Measurements from ENCODE around the gene LZTFL1. TPM values are rescaled to one million over a fixed set of nuclear protein-coding genes. Genes with fewer than 3 reads are reported as not detected.

LZTFL1 gene
- total RNA-seq, 1 donor from 2014 or later: 22.8 TPM

- DNase-seq (no peak), ATAC-seq (no peak)
- H3K27ac ChIP-seq: no peak overlapping the region
- peaks cover 93% of the 10 kb centered on the region for H3K36me3 ChIP-seq
- no peaks in the 10 kb centered on the region for H3K9me3 ChIP-seq
- no peaks in the 10 kb centered on the region for H3K27me3 ChIP-seq
- no peak for TF ChIP-seq CTCF (IDR thresholded peaks at IDR 0.05)
- H3K4me3 ChIP-seq: no peak overlapping the region
- no peaks in the 10 kb centered on the region for H3K4me1 ChIP-seq
- intact Hi-C loops (cut with DNase I): no loop called here
Measured at GRCh38 chr3:45830121-45830520, 11.8 kb downstream of the LZTFL1 start.

- H3K36me3 ChIP-seq: peaks cover 88% of the 10 kb centered on the region
- H3K4me3 ChIP-seq: no peak overlapping the region
- no peak for TF ChIP-seq CTCF (IDR thresholded peaks at IDR 0.05)
- no peak for ATAC-seq
- no peak for DNase-seq
- intact Hi-C loops (cut with DNase I): no loop called here
- H3K9me3 ChIP-seq: no peaks in the 10 kb centered on the region
- H3K27me3 ChIP-seq: no peaks in the 10 kb centered on the region
- H3K27ac ChIP-seq: no peak overlapping the region
- H3K4me1 ChIP-seq: no peaks in the 10 kb centered on the region
Measured at GRCh38 chr3:45826908-45827307, 15.0 kb downstream of the LZTFL1 start.

- no peak for TF ChIP-seq CTCF (IDR thresholded peaks at IDR 0.05)
- intact Hi-C loops (cut with DNase I): no loop called here
- ATAC-seq (no peak), DNase-seq (no peak)
- Histone ChIP-seq H3K4me1 (no peaks in the 10 kb centered on the region), H3K36me3 (peaks cover 88% of the 10 kb centered on the region), H3K27me3 (no peaks in the 10 kb centered on the region), H3K27ac (no peak overlapping the region), H3K9me3 (no peaks in the 10 kb centered on the region), H3K4me3 (no peak overlapping the region)
Measured at GRCh38 chr3:45826321-45826720, 15.6 kb downstream of the LZTFL1 start.

- intact Hi-C loops (cut with DNase I): no loop called here
- Histone ChIP-seq H3K36me3 (peaks cover 44% of the 10 kb centered on the region), H3K27ac (no peak overlapping the region), H3K4me1 (peaks cover 8% of the 10 kb centered on the region), H3K27me3 (no peaks in the 10 kb centered on the region), H3K9me3 (no peaks in the 10 kb centered on the region), H3K4me3 (no peak overlapping the region)
- ATAC-seq (no peak), DNase-seq (no peak)
- TF ChIP-seq CTCF (IDR thresholded peaks at IDR 0.05): no peak
Measured at GRCh38 chr3:45821127-45821526, 20.8 kb downstream of the LZTFL1 start.

- Histone ChIP-seq H3K4me3 (no peak overlapping the region), H3K4me1 (peaks cover 8% of the 10 kb centered on the region), H3K27me3 (no peaks in the 10 kb centered on the region), H3K36me3 (peaks cover 28% of the 10 kb centered on the region), H3K27ac (no peak overlapping the region), H3K9me3 (no peaks in the 10 kb centered on the region)
- no peak for TF ChIP-seq CTCF (IDR thresholded peaks at IDR 0.05)
- DNase-seq (no peak), ATAC-seq (no peak)
- intact Hi-C loops (cut with DNase I): no loop called here
Measured at GRCh38 chr3:45819543-45819942, 22.4 kb downstream of the LZTFL1 start.

GRCh38 chr3:45817831-45818522 is 23.9 kb downstream of the LZTFL1 start:
- no peak for DNase-seq
- intact Hi-C loops (cut with DNase I): no loop called here

More at GRCh38 chr3:45817831-45818522, 23.9 kb downstream of the LZTFL1 start:
- Histone ChIP-seq H3K4me3 (no peak overlapping the region), H3K9me3 (no peaks in the 10 kb centered on the region), H3K27ac (no peak overlapping the region), H3K36me3 (peaks cover 16% of the 10 kb centered on the region), H3K27me3 (no peaks in the 10 kb centered on the region), H3K4me1 (peaks cover 8% of the 10 kb centered on the region)
- TF ChIP-seq CTCF (IDR thresholded peaks at IDR 0.05): no peak
- ATAC-seq: peak; percentile 84
